Natural killer cell (primary cell): ENCODE measurements around the gene TBX3. TPM values are rescaled to one million over a fixed set of nuclear protein-coding genes. Genes with fewer than 3 reads are reported as not detected.

Experiments used
- ATAC-seq, 3 donors: fragments of 150-1000 bp in 2 of 3; fragments of 200-7000 bp in 1 of 3; cut with Tn5 transposase; 1 replicate in 1 of 3; 2 replicates in 2 of 3; pipeline ENCODE4 v1.10.0; 2021; ENCODE audit warnings: mild to moderate bottlenecking in 2 of 3, moderate library complexity in 2 of 3
- DNase-seq, 2 donors: peaks; one replicate each; pipeline versions ENCODE4 v3.0.0 to v3.0.0-alpha.2; 2013 to 2021; ENCODE audit warnings: mixed read lengths in 1 of 2
- H3K27ac ChIP-seq: one replicate; pipeline ENCODE4 v1.5.1; 2013; ENCODE audit warnings: mild to moderate bottlenecking, low read length
- H3K27me3 ChIP-seq: one replicate; pipeline ENCODE4 v1.6.1; 2013; ENCODE audit warnings: low read length; ENCODE audit not compliant: control insufficient read depth, insufficient read depth
- H3K36me3 ChIP-seq: one replicate; pipeline ENCODE4 v1.6.1; 2013; ENCODE audit warnings: low read length; ENCODE audit not compliant: control insufficient read depth, insufficient read depth
- H3K4me1 ChIP-seq: one replicate; pipeline ENCODE4 v1.6.1; 2013; ENCODE audit warnings: low read length; ENCODE audit not compliant: control insufficient read depth, insufficient read depth
- H3K4me3 ChIP-seq: one replicate; pipeline ENCODE4 v1.5.1; 2013; ENCODE audit warnings: low read length
- H3K9me3 ChIP-seq: one replicate; pipeline ENCODE4 v1.6.1; 2013; ENCODE audit warnings: low read length; ENCODE audit not compliant: control insufficient read depth, insufficient read depth
- H3K27ac Mint-ChIP-seq, 2 donors: one replicate each; pipeline ENCODE4 v1.8.0; 2022; ENCODE audit warnings: mild to moderate bottlenecking in 2 of 2, mixed read lengths in 2 of 2, moderate library complexity in 1 of 2
- H3K27me3 Mint-ChIP-seq, 2 donors: one replicate each; pipeline ENCODE4 v1.8.0; 2022; ENCODE audit warnings: low read depth in 2 of 2, mixed read lengths in 2 of 2
- H3K36me3 Mint-ChIP-seq: one replicate; pipeline ENCODE4 v1.8.0; 2022; ENCODE audit warnings: mixed read lengths
- H3K4me1 Mint-ChIP-seq, 2 donors: one replicate each; pipeline ENCODE4 v1.8.0; 2022; ENCODE audit warnings: mixed read lengths in 2 of 2
- H3K4me3 Mint-ChIP-seq: one replicate; pipeline ENCODE4 v1.8.0; 2022; ENCODE audit warnings: mild to moderate bottlenecking, moderate library complexity, mixed read lengths
- H3K9me3 Mint-ChIP-seq, 2 donors: one replicate each; pipeline ENCODE4 v1.8.0; 2022; ENCODE audit warnings: mixed read lengths in 2 of 2
- CTCF ChIP-seq: fragments of 200-600 bp; IDR thresholded peaks from one replicate; pipeline ENCODE4 v1.8.0; 2022; ENCODE audit warnings: antibody characterized with exemption
- WGBS: methylation state at CpG from one replicate; pipeline ENCODE4 v1.1.7; 2013; ENCODE audit warnings: missing lambda C conversion rate; ENCODE audit not compliant: insufficient coverage; 5-methylcytosine and 5-hydroxymethylcytosine counted together
- intact Hi-C: fragments of 100-400 bp; cut with micrococcal nuclease; formaldehyde crosslinking; loops from one replicate; pipeline ENCODE4 v1.14.2; 2022
- total RNA-seq, 4 donors: library from RNA; stranded (reverse); fragments of 120-200 nt in 1 of 4; gene quantifications; one replicate each; pipeline versions ENCODE4 v1.2.3 to v1.2.4, GENCODE V29; 2013 to 2022

TBX3 gene
- total RNA-seq, 3 donors from 2014 or later (not counting 1 experiment from before 2014, with no cell fraction given): 0.05 TPM; not detected in 2

GRCh38 chr12:114692186-114693058, 8.4 kb upstream of the TBX3 start:
- intact Hi-C loops: no loop called here
- Mint-ChIP-seq H3K27me3 (peaks cover 70 to 75% of the 10 kb centered on the region in 2 donors), H3K36me3 (peaks cover 9% of the 10 kb centered on the region), H3K4me3 (no peak overlapping the region), H3K27ac (no peak overlapping the region), H3K9me3 (no peaks in the 10 kb centered on the region), H3K4me1 (no peaks in the 10 kb centered on the region)
- DNase-seq: no peak
- H3K36me3 ChIP-seq: no peaks in the 10 kb centered on the region
- no peak overlapping the region for H3K27ac ChIP-seq
- H3K4me3 ChIP-seq: no peak overlapping the region
- no peaks in the 10 kb centered on the region for H3K9me3 ChIP-seq
- H3K4me1 ChIP-seq: no peaks in the 10 kb centered on the region
- ATAC-seq: no peak
- no peak for TF ChIP-seq CTCF
- 5% methylated on average over 62 of the region's 62 CpGs for WGBS
- H3K27me3 ChIP-seq: peaks cover 16% of the 10 kb centered on the region

- Mint-ChIP-seq H3K27me3 (peaks cover 69 to 76% of the 10 kb centered on the region in 2 donors), H3K27ac (no peak overlapping the region), H3K9me3 (no peaks in the 10 kb centered on the region), H3K36me3 (peaks cover 9% of the 10 kb centered on the region), H3K4me1 (no peaks in the 10 kb centered on the region), H3K4me3 (no peak overlapping the region)
- no peak for TF ChIP-seq CTCF
- WGBS: 5% methylated on average over 12 of the region's 18 CpGs
- Histone ChIP-seq H3K27ac (no peak overlapping the region), H3K4me3 (no peak overlapping the region), H3K36me3 (no peaks in the 10 kb centered on the region), H3K27me3 (peaks cover 22% of the 10 kb centered on the region), H3K4me1 (no peaks in the 10 kb centered on the region), H3K9me3 (peaks cover 4% of the 10 kb centered on the region)
- DNase-seq (no peak), ATAC-seq (no peak)
- intact Hi-C loops: no loop called here
These were observed 7.8 kb upstream of the TBX3 start for GRCh38 chr12:114691763-114692185.

GRCh38 chr12:114691196-114691595, 7.2 kb upstream of the TBX3 start:
- H3K9me3 Mint-ChIP-seq: no peaks in the 10 kb centered on the region
- H3K4me3 Mint-ChIP-seq: no peak overlapping the region
- intact Hi-C loops: no loop called here
- peaks cover 9% of the 10 kb centered on the region for H3K36me3 Mint-ChIP-seq
- H3K4me1 Mint-ChIP-seq: no peaks in the 10 kb centered on the region
- Histone ChIP-seq H3K4me3 (no peak overlapping the region), H3K27ac (no peak overlapping the region), H3K9me3 (peaks cover 4% of the 10 kb centered on the region), H3K4me1 (no peaks in the 10 kb centered on the region), H3K36me3 (no peaks in the 10 kb centered on the region), H3K27me3 (peaks cover 28% of the 10 kb centered on the region)
- no peak overlapping the region for H3K27ac Mint-ChIP-seq
- H3K27me3 Mint-ChIP-seq: peaks cover 69 to 76% of the 10 kb centered on the region in 2 donors
- TF ChIP-seq CTCF: no peak
- ATAC-seq: no peak
- no peak for DNase-seq
- WGBS: 24% methylated on average over 2 of the region's 6 CpGs
